Activated naive CD8-positive, alpha-beta T cell treated with anti-CD3 and anti-CD28 coated beads for 36 hours (primary cell): ENCODE data around the gene ADCYAP1R1. TPM values are rescaled to one million over a fixed set of nuclear protein-coding genes. Genes with fewer than 3 reads are reported as not detected.

Experiments
- DNase-seq: peaks from one replicate; pipeline ENCODE4 v3.0.0; 2021
- H3K27ac Mint-ChIP-seq: one replicate; pipeline ENCODE4 v1.8.0; 2022; ENCODE audit warnings: mild to moderate bottlenecking, moderate library complexity, mixed read lengths
- H3K27me3 Mint-ChIP-seq: one replicate; pipeline ENCODE4 v1.8.0; 2022; ENCODE audit warnings: mild to moderate bottlenecking, mixed read lengths
- H3K36me3 Mint-ChIP-seq: one replicate; pipeline ENCODE4 v1.8.0; 2021; ENCODE audit warnings: mild to moderate bottlenecking, mixed read lengths
- H3K4me1 Mint-ChIP-seq: one replicate; pipeline ENCODE4 v1.8.0; 2021; ENCODE audit warnings: mixed read lengths
- H3K4me3 Mint-ChIP-seq: one replicate; pipeline ENCODE4 v1.8.0; 2022; ENCODE audit warnings: mild to moderate bottlenecking, moderate library complexity, mixed read lengths
- H3K9me3 Mint-ChIP-seq: one replicate; pipeline ENCODE4 v1.8.0; 2022; ENCODE audit warnings: mixed read lengths
- total RNA-seq, 2 experiments: library from RNA; stranded (reverse); gene quantifications; one replicate each; pipeline ENCODE4 v1.2.3, GENCODE V29; 2021

ADCYAP1R1 gene
- total RNA-seq, 2 experiments from 2014 or later: not detected

GRCh38 chr7:31110331-31111108 lies 58.4 kb downstream of the ADCYAP1R1 start:
- no peak overlapping the region for H3K27ac Mint-ChIP-seq
- H3K27me3 Mint-ChIP-seq: peaks cover 5% of the 10 kb centered on the region
- no peaks in the 10 kb centered on the region for H3K4me1 Mint-ChIP-seq
- no peak overlapping the region for H3K4me3 Mint-ChIP-seq
- DNase-seq: no peak
- no peaks in the 10 kb centered on the region for H3K36me3 Mint-ChIP-seq
- H3K9me3 Mint-ChIP-seq: no peaks in the 10 kb centered on the region

GRCh38 chr7:31111109-31111451 lies 59.0 kb downstream of the ADCYAP1R1 start:
- H3K4me3 Mint-ChIP-seq: no peak overlapping the region
- DNase-seq: no peak
- H3K36me3 Mint-ChIP-seq: no peaks in the 10 kb centered on the region
- H3K27ac Mint-ChIP-seq: no peak overlapping the region
- no peaks in the 10 kb centered on the region for H3K9me3 Mint-ChIP-seq
- H3K4me1 Mint-ChIP-seq: no peaks in the 10 kb centered on the region
- H3K27me3 Mint-ChIP-seq: peaks cover 5% of the 10 kb centered on the region

DNA sequence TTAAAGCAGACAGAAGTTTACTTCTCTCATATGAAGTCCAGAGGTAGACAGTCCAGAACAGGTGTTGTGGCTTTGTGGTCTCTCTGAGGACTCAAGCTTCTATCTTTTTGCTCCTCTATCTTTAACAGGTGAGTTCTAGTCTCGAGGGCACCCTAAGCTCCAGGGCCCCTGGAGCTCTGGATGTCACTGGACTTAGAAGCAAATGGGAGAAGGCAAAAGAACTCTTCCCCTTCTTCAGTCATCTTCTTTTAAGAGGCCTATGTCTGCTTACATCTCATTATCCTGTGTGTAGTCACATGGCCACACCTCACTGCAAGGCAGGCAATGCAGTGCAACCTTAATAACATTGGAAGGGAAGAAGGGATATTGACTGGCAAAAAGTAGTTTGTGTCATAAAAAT lies 61.6 kb downstream of the ADCYAP1R1 start:
- Mint-ChIP-seq H3K27me3 (peaks cover 14% of the 10 kb centered on the region), H3K9me3 (no peaks in the 10 kb centered on the region), H3K4me1 (no peaks in the 10 kb centered on the region), H3K36me3 (no peaks in the 10 kb centered on the region), H3K4me3 (no peak overlapping the region), H3K27ac (no peak overlapping the region)
- DNase-seq: no peak

DNA sequence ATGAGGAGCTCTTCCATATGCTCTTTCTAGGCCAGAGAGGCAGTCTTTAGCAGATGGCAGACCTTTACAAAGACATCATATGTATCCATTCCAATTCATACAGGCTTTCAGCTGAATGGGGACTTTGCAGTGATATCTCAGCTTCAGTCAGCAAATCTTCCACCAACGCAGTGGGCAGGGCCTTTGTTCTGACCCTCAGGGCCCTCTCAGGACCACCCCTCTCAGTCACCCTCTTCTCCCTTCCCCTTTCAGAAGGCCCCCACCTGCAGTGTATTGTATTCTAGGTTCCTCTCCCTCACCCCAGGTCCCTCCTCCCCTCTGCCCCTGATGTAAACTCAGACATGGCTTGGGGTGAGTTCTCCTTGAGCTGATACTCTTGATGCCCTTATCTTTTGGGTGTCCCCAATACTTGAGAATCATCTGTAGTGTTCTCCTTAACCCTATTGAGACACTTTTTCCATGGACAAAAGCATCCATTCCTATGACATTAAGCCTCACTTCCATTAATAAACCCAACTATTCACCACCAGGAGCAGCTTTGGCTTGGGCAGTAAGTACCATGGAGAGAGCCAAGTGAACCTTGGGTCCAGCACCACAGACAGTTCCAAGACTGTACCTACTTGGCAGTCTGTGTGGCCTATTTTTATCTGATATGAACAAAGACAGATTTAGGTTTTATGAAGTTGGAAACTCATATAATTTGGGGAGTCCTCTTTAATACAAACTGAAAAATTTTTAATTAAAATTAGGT lies 62.7 kb downstream of the ADCYAP1R1 start:
- no peak overlapping the region for H3K27ac Mint-ChIP-seq
- DNase-seq: no peak
- no peaks in the 10 kb centered on the region for H3K36me3 Mint-ChIP-seq
- H3K4me3 Mint-ChIP-seq: no peak overlapping the region
- H3K9me3 Mint-ChIP-seq: no peaks in the 10 kb centered on the region
- H3K4me1 Mint-ChIP-seq: no peaks in the 10 kb centered on the region
- H3K27me3 Mint-ChIP-seq: peaks cover 22% of the 10 kb centered on the region

- no peaks in the 10 kb centered on the region for H3K4me1 Mint-ChIP-seq
- no peaks in the 10 kb centered on the region for H3K9me3 Mint-ChIP-seq
- DNase-seq: no peak
- H3K27me3 Mint-ChIP-seq: peaks cover 22% of the 10 kb centered on the region
- no peak overlapping the region for H3K27ac Mint-ChIP-seq
- H3K4me3 Mint-ChIP-seq: no peak overlapping the region
- H3K36me3 Mint-ChIP-seq: no peaks in the 10 kb centered on the region
These were observed 64.5 kb downstream of the ADCYAP1R1 start for GRCh38 chr7:31116615-31117014.

DNA sequence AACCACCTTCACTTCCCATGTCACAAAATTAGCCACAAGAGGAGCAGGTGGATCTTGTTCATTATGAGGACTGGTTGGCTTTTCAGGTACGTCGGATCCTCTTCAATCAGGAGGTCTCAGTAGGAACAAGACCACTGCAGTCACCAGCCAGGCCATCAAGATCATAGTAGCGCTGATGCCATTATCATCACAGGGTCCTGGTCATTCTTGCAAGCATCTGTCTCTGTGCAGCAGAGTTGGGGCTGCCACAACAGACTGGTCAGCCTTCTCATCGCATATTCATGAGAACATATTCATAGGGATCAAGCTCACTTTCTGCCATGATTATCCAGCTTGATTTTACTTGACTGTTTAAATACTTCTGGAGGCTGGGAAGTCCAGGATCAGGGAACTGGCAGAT lies 67.1 kb downstream of the ADCYAP1R1 start:
- no peak overlapping the region for H3K27ac Mint-ChIP-seq
- H3K27me3 Mint-ChIP-seq: peaks cover 26% of the 10 kb centered on the region
- H3K4me1 Mint-ChIP-seq: no peaks in the 10 kb centered on the region
- H3K9me3 Mint-ChIP-seq: no peaks in the 10 kb centered on the region
- H3K36me3 Mint-ChIP-seq: no peaks in the 10 kb centered on the region
- no peak for DNase-seq
- no peak overlapping the region for H3K4me3 Mint-ChIP-seq

DNA sequence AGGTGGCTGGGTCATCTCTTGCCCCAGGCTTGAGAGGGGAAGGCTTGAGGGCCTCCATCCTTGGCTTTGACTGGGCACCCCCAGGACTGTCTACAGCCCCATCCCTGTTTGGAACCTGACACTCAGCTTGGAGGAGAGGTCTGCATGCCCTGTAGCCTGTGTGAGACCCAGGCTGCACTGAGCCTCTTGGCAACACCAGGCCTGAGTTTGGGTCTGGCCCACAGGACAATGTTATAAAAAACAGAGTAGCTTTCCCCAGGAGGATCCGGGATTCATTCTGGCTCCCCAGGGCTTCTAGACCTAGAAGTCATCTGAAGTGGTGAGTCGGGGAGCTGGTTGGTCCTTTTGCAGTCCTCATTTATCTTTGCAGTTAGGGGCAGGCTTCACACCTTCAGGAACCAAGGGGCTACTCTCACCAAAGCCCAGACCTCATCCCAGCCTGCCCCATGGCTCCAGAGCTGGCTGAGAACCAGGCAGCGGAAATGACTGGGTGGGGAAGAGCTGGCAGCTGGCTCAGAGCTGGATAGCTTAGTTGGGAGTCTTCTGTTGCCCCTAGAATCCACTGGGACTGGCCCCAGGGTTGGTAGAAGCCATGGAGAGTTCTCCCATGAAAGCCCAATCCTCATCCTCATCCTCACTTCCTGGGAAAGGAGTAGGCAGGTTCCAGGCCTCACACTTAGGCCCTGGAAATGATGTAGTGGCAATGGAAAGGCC lies 68.8 kb downstream of the ADCYAP1R1 start:
- Mint-ChIP-seq H3K4me1 (no peaks in the 10 kb centered on the region), H3K4me3 (no peak overlapping the region), H3K36me3 (no peaks in the 10 kb centered on the region), H3K9me3 (no peaks in the 10 kb centered on the region), H3K27me3 (peaks cover 23% of the 10 kb centered on the region), H3K27ac (no peak overlapping the region)
- DNase-seq: no peak

DNA sequence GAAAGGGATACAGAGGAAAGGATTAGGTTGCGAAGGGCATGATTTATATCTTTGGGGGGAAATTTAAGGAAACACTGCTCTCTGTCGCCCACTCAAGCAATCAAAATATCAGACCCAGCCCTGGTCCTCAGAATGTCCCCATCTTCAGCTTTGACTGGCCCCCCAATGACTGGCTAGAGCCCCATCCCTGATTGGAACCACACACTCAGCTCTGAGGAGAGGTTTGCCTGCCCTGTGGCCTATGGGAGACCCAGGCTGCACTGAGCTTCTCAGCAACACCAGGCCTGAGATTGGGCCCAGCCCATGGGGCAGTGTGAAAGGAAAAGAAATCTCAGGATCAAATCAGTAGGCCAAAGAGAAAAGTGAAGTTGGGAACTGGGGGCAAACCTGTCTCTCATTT lies 69.5 kb downstream of the ADCYAP1R1 start:
- Mint-ChIP-seq H3K36me3 (no peaks in the 10 kb centered on the region), H3K27me3 (peaks cover 22% of the 10 kb centered on the region), H3K4me1 (no peaks in the 10 kb centered on the region), H3K4me3 (no peak overlapping the region), H3K27ac (no peak overlapping the region), H3K9me3 (no peaks in the 10 kb centered on the region)
- DNase-seq: no peak

GRCh38 chr7:31122649-31123058 lies 70.5 kb downstream of the ADCYAP1R1 start:
- H3K4me3 Mint-ChIP-seq: no peak overlapping the region
- peak; percentile 36 for DNase-seq
- H3K27me3 Mint-ChIP-seq: peaks cover 21% of the 10 kb centered on the region
- H3K4me1 Mint-ChIP-seq: no peaks in the 10 kb centered on the region
- no peaks in the 10 kb centered on the region for H3K9me3 Mint-ChIP-seq
- no peaks in the 10 kb centered on the region for H3K36me3 Mint-ChIP-seq
- no peak overlapping the region for H3K27ac Mint-ChIP-seq

GRCh38 chr7:31123321-31123720 lies 71.2 kb downstream of the ADCYAP1R1 start:
- no peak overlapping the region for H3K27ac Mint-ChIP-seq
- no peaks in the 10 kb centered on the region for H3K9me3 Mint-ChIP-seq
- H3K36me3 Mint-ChIP-seq: no peaks in the 10 kb centered on the region
- no peaks in the 10 kb centered on the region for H3K4me1 Mint-ChIP-seq
- peaks cover 21% of the 10 kb centered on the region for H3K27me3 Mint-ChIP-seq
- H3K4me3 Mint-ChIP-seq: no peak overlapping the region
- no peak for DNase-seq

GRCh38 chr7:31123726-31124125 lies 71.6 kb downstream of the ADCYAP1R1 start:
- Mint-ChIP-seq H3K4me3 (no peak overlapping the region), H3K27ac (no peak overlapping the region), H3K36me3 (no peaks in the 10 kb centered on the region), H3K27me3 (peaks cover 18% of the 10 kb centered on the region), H3K9me3 (no peaks in the 10 kb centered on the region), H3K4me1 (no peaks in the 10 kb centered on the region)
- no peak for DNase-seq

- no peak for DNase-seq
- Mint-ChIP-seq H3K27ac (no peak overlapping the region), H3K9me3 (no peaks in the 10 kb centered on the region), H3K4me3 (no peak overlapping the region), H3K27me3 (peaks cover 11% of the 10 kb centered on the region), H3K36me3 (no peaks in the 10 kb centered on the region), H3K4me1 (no peaks in the 10 kb centered on the region)
These were observed 73.1 kb downstream of the ADCYAP1R1 start for GRCh38 chr7:31125171-31125570.

- Mint-ChIP-seq H3K27ac (no peak overlapping the region), H3K4me1 (no peaks in the 10 kb centered on the region), H3K27me3 (peaks cover 11% of the 10 kb centered on the region), H3K36me3 (no peaks in the 10 kb centered on the region), H3K9me3 (no peaks in the 10 kb centered on the region), H3K4me3 (no peak overlapping the region)
- DNase-seq: no peak
These were observed 74.9 kb downstream of the ADCYAP1R1 start for GRCh38 chr7:31126976-31127375.

DNA sequence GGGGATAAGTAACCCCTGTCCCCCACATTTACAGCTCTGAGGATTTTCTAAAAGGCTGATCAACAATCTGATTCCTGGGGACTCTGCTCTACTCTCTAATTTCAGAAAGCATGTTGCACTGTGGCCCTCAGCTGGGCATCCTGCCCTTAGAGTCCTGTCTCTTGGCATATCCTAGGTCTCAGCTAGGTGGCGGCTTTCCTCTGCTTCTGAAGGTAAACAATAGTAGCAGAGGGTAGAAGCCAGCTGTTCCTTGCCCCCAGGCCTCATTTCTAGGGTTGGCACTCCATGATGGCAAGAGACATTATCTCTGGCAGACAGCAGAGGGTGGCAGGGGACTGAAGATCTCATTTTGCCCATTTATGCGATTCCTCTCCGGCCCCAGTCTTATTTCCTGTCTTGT lies 77.0 kb downstream of the ADCYAP1R1 start:
- DNase-seq: no peak
- no peak overlapping the region for H3K27ac Mint-ChIP-seq
- no peaks in the 10 kb centered on the region for H3K4me1 Mint-ChIP-seq
- no peak overlapping the region for H3K4me3 Mint-ChIP-seq
- no peaks in the 10 kb centered on the region for H3K36me3 Mint-ChIP-seq
- no peaks in the 10 kb centered on the region for H3K9me3 Mint-ChIP-seq
- peaks cover 4% of the 10 kb centered on the region for H3K27me3 Mint-ChIP-seq

DNA sequence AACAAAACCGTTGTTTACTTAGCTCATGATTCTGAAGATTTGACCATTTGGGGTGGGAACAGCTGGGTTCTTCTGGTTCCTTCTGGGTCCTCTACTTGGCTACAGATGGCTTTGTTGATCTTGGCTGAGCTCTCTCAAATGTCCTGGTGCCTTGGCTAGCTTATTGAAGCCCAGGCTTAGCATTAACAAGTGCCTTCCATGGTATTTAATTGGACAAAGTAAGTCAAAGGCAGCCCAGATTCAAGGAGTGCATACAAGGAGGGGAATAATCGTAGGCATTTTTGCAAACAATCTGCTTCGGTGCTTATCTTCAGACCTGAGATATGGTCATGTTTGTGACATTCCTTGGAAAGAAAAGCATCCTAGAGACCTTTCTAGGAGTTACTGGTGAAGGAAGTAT lies 81.4 kb downstream of the ADCYAP1R1 start:
- Mint-ChIP-seq H3K27ac (no peak overlapping the region), H3K36me3 (no peaks in the 10 kb centered on the region), H3K4me1 (peaks cover 3% of the 10 kb centered on the region), H3K4me3 (no peak overlapping the region), H3K27me3 (peaks cover 5% of the 10 kb centered on the region), H3K9me3 (no peaks in the 10 kb centered on the region)
- no peak for DNase-seq
